OCI-LY3 (cell line): Measurements from ENCODE around the gene NLRP13.

ENCODE experiments used
- EZH2phosphoT487 ChIP-seq: fragments of 200-600 bp; shearing (Covaris generic); IDR thresholded peaks from 2 replicates; pipeline ENCODE4 v1.6.1; 2018; ENCODE audit warnings: antibody characterized with exemption, mixed run types, low read depth
- TF ChIP-seq, protein P1 (sequence below): fragments of 200-600, 300-600 bp; sonication (generic); IDR thresholded peaks from 2 replicates; pipeline ENCODE4 v1.5.1; 2014; ENCODE audit warnings: antibody characterized with exemption, low read length, low read depth

DNA sequence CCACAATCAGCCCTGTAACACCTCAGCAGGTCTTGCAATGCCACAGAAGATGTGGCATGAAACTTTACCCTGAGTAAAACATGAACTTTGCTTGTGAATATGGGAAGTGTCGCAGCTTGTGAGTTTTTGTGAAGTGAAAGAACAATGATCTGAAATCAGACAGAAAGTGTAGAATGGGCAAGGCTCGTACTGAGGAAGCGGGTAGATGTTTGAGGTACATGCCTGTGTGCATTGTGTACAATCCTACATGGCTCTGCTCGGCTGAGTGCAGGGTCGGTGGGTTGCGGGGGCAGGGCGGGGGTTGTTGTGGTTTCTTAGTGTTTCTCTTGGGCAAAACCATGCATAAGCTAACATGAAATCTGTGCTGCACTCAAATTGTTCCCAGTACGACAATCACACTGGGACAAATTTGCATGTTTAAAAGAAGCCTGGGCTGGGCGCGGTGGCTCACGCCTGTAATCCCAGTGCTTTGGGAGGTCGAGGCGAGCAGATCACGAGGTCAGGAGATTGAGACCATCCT is 1.1 kb downstream of the NLRP13 start:
- TF ChIP-seq, protein P1, sequence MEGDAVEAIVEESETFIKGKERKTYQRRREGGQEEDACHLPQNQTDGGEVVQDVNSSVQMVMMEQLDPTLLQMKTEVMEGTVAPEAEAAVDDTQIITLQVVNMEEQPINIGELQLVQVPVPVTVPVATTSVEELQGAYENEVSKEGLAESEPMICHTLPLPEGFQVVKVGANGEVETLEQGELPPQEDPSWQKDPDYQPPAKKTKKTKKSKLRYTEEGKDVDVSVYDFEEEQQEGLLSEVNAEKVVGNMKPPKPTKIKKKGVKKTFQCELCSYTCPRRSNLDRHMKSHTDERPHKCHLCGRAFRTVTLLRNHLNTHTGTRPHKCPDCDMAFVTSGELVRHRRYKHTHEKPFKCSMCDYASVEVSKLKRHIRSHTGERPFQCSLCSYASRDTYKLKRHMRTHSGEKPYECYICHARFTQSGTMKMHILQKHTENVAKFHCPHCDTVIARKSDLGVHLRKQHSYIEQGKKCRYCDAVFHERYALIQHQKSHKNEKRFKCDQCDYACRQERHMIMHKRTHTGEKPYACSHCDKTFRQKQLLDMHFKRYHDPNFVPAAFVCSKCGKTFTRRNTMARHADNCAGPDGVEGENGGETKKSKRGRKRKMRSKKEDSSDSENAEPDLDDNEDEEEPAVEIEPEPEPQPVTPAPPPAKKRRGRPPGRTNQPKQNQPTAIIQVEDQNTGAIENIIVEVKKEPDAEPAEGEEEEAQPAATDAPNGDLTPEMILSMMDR: no peak
- TF ChIP-seq EZH2phosphoT487: no peak
